ENCODE measurements around the gene RBM33.

RBM33 gene

GRCh38 chr7:155782466-155782865 lies 138.0 kb downstream of the RBM33 start:
- Histone ChIP-seq H4K20me1 (ENCODE audit: insufficient read depth) (no peaks in the 10 kb centered on the region), H3K79me2 (ENCODE audit: insufficient read depth, low read depth) (no peaks in the 10 kb centered on the region), H3K36me3 (ENCODE audit: insufficient read depth) (0 out of 2 replicates have a peak, but pooled peaks cover 2% of the 10 kb centered on the region), H3K9ac (no peak overlapping the region), H3K4me3 (IDR thresholded peaks at IDR 0.05; ENCODE audit: insufficient read depth, low read depth, low read length) (no peak overlapping the region), H3K4me1 (ENCODE audit: low read depth, poor library complexity, severe bottlenecking) (no peaks in the 10 kb centered on the region), H3K27ac (no peak overlapping the region), H2AFZ (ENCODE audit: low read depth) (no peak overlapping the region), H3K27me3 (ENCODE audit: insufficient read depth, low read depth) (no peaks in the 10 kb centered on the region), H3K4me2 (no peak overlapping the region)
- TF ChIP-seq CTCF (conservative IDR thresholded peaks at IDR 0.05; ENCODE audit: low read depth, low read length): no peak

GRCh38 chr7:155785536-155785935 lies 141.1 kb downstream of the RBM33 start:
- Histone ChIP-seq H3K36me3 (ENCODE audit: insufficient read depth) (0 out of 2 replicates have a peak, but pooled peaks cover 2% of the 10 kb centered on the region), H3K4me3 (IDR thresholded peaks at IDR 0.05; ENCODE audit: insufficient read depth, low read depth, low read length) (no peak overlapping the region), H3K4me1 (ENCODE audit: low read depth, poor library complexity, severe bottlenecking) (no peaks in the 10 kb centered on the region), H3K27me3 (ENCODE audit: insufficient read depth, low read depth) (no peaks in the 10 kb centered on the region), H3K79me2 (ENCODE audit: insufficient read depth, low read depth) (no peaks in the 10 kb centered on the region), H4K20me1 (ENCODE audit: insufficient read depth) (no peaks in the 10 kb centered on the region), H3K9ac (no peak overlapping the region), H2AFZ (ENCODE audit: low read depth) (no peak overlapping the region), H3K4me2 (no peak overlapping the region), H3K27ac (no peak overlapping the region)
- TF ChIP-seq CTCF (conservative IDR thresholded peaks at IDR 0.05; ENCODE audit: low read depth, low read length): no peak

GRCh38 chr7:155786491-155786890 lies 142.0 kb downstream of the RBM33 start:
- Histone ChIP-seq H3K36me3 (ENCODE audit: insufficient read depth) (no peaks in the 10 kb centered on the region), H2AFZ (ENCODE audit: low read depth) (no peak overlapping the region), H3K27me3 (ENCODE audit: insufficient read depth, low read depth) (no peaks in the 10 kb centered on the region), H3K27ac (no peak overlapping the region), H3K4me3 (IDR thresholded peaks at IDR 0.05; ENCODE audit: insufficient read depth, low read depth, low read length) (no peak overlapping the region), H3K4me1 (ENCODE audit: low read depth, poor library complexity, severe bottlenecking) (no peaks in the 10 kb centered on the region), H4K20me1 (ENCODE audit: insufficient read depth) (no peaks in the 10 kb centered on the region), H3K4me2 (no peak overlapping the region), H3K9ac (no peak overlapping the region), H3K79me2 (ENCODE audit: insufficient read depth, low read depth) (no peaks in the 10 kb centered on the region)
- no peak for TF ChIP-seq CTCF (conservative IDR thresholded peaks at IDR 0.05; ENCODE audit: low read depth, low read length)

GRCh38 chr7:155787171-155787851 lies 142.8 kb downstream of the RBM33 start:
- H3K4me1 ChIP-seq (ENCODE audit: low read depth, poor library complexity, severe bottlenecking): no peaks in the 10 kb centered on the region
- H3K27ac ChIP-seq: no peak overlapping the region
- H3K36me3 ChIP-seq (ENCODE audit: insufficient read depth): no peaks in the 10 kb centered on the region
- no peak overlapping the region for H2AFZ ChIP-seq (ENCODE audit: low read depth)
- no peaks in the 10 kb centered on the region for H3K79me2 ChIP-seq (ENCODE audit: insufficient read depth, low read depth)
- no peaks in the 10 kb centered on the region for H3K27me3 ChIP-seq (ENCODE audit: insufficient read depth, low read depth)
- no peak overlapping the region for H3K4me2 ChIP-seq
- TF ChIP-seq CTCF (conservative IDR thresholded peaks at IDR 0.05; ENCODE audit: low read depth, low read length): no peak
- H4K20me1 ChIP-seq (ENCODE audit: insufficient read depth): no peaks in the 10 kb centered on the region
- H3K9ac ChIP-seq: no peak overlapping the region
- no peak overlapping the region for H3K4me3 ChIP-seq (IDR thresholded peaks at IDR 0.05; ENCODE audit: insufficient read depth, low read depth, low read length)

Data from KMS-11 (cell line).